ENCODE results near the gene NUTM2E.
"Not testable (repeated sequence)": the region's sequence is repeated elsewhere in the genome, so short reads cannot be mapped to it uniquely, and the experiment has no call there.

GRCh38 chr10:79838441-79838840 lies 11.9 kb downstream of the NUTM2E start:
- TF ChIP-seq EZH2 (IDR thresholded peaks at IDR 0.05; ENCODE audit: borderline replicate concordance, low read length); CTCF (conservative IDR thresholded peaks at IDR 0.05 in 1 of 2, IDR thresholded peaks at IDR 0.05 in 1 of 2; ENCODE audit: extremely low read depth in 1 of 2, insufficient read depth in 1 of 2, low read depth in 1 of 2, low read length in 2 of 2): not testable (repeated sequence)

Data from mammary epithelial cell (primary cell).